IMR-90 (cell line): Measurements from ENCODE around the gene GNG12. TPM values are rescaled to one million over a fixed set of nuclear protein-coding genes. Genes with fewer than 3 reads are reported as not detected.

Experiments used
- ATAC-seq: fragments of 200-7000 bp; cut with Tn5 transposase; 2 replicates; pipeline ENCODE4 v1.9.1; 2020; ENCODE audit warnings: low read depth, mild to moderate bottlenecking, moderate library complexity
- BruUV-seq: library from RNA; stranded (reverse); fragments of 400-500 nt; replicated peaks from 2 replicates; lab custom pipeline; 2021; lab: Mats Ljungman, UMichigan
- CTCF ChIA-PET: fragments of 300-600 bp; formaldehyde crosslinking; extraction: SDS; loops from one replicate; lab custom pipeline; 2021; ENCODE audit warnings: antibody characterized with exemption; lab: Yijun Ruan, JAX
- POLR2A ChIA-PET: fragments of 300-600 bp; sonication (Branson Sonifier 250); formaldehyde crosslinking; loops from one replicate; lab custom pipeline; 2022; ENCODE audit warnings: antibody characterized with exemption; ENCODE audit not compliant: unreplicated experiment; lab: Charles Lee
- DNase-seq: peaks from one replicate; pipeline ENCODE4 v3.0.0; 2013
- H2AFZ ChIP-seq: replicated peaks from 2 replicates; pipeline ENCODE3; 2013; ENCODE audit warnings: low read length, mild to moderate bottlenecking; ENCODE audit not compliant: poor library complexity
- H2AK5ac ChIP-seq: 2 replicates; pipeline ENCODE4 v1.6.1; 2013; ENCODE audit warnings: low read depth, low read length, inconsistent platforms
- H2AK9ac ChIP-seq: replicated peaks from 2 replicates; pipeline ENCODE3; 2013; ENCODE audit warnings: mild to moderate bottlenecking, low read depth, low read length, moderate library complexity; ENCODE audit not compliant: poor library complexity
- H2BK120ac ChIP-seq: 2 replicates; pipeline ENCODE4 v1.6.1; 2013; ENCODE audit warnings: low read depth, low read length, inconsistent platforms
- H2BK15ac ChIP-seq: 3 replicates; pipeline ENCODE4 v1.6.1; 2013; ENCODE audit warnings: low read depth, low read length, inconsistent platforms
- H2BK20ac ChIP-seq: 2 replicates; pipeline ENCODE4 v1.6.1; 2013; ENCODE audit warnings: low read depth, mild to moderate bottlenecking, inconsistent platforms, low read length, moderate library complexity
- H2BK5ac ChIP-seq: 2 replicates; pipeline ENCODE4 v1.6.1; 2013; ENCODE audit warnings: mild to moderate bottlenecking, low read depth, low read length, inconsistent platforms; ENCODE audit not compliant: poor library complexity, severe bottlenecking
- H3K14ac ChIP-seq: replicated peaks from 2 replicates; pipeline ENCODE4 v1.6.1; 2013; ENCODE audit warnings: low read depth, low read length, inconsistent platforms
- H3K18ac ChIP-seq: 2 replicates; pipeline ENCODE4 v1.6.1; 2013; ENCODE audit warnings: low read depth, low read length, control low read depth
- H3K23ac ChIP-seq: 2 replicates; pipeline ENCODE4 v1.6.1; 2013; ENCODE audit warnings: low read depth, low read length, inconsistent platforms
- H3K27ac ChIP-seq: 2 replicates; pipeline ENCODE4 v1.5.1; 2013; ENCODE audit warnings: mild to moderate bottlenecking, control low read depth, low read length; ENCODE audit not compliant: insufficient read depth
- H3K27me3 ChIP-seq: 2 replicates; pipeline ENCODE4 v1.6.1; 2013; ENCODE audit warnings: low read length; ENCODE audit not compliant: control insufficient read depth, insufficient read depth
- H3K36me3 ChIP-seq: 2 replicates; pipeline ENCODE4 v1.6.1; 2013; ENCODE audit warnings: low read length, mixed read lengths; ENCODE audit not compliant: control insufficient read depth, insufficient read depth
- H3K4ac ChIP-seq: 2 replicates; pipeline ENCODE4 v1.6.1; 2013; ENCODE audit warnings: low read depth, low read length, inconsistent platforms
- H3K4me1 ChIP-seq: 2 replicates; pipeline ENCODE4 v1.6.1; 2013; ENCODE audit warnings: low read length, mixed read lengths; ENCODE audit not compliant: control insufficient read depth, insufficient read depth
- H3K4me2 ChIP-seq: 2 replicates; pipeline ENCODE4 v1.6.1; 2013; ENCODE audit warnings: low read depth, mild to moderate bottlenecking, control low read depth, low read length, moderate library complexity
- H3K4me3 ChIP-seq: 2 replicates; pipeline ENCODE4 v1.5.1; 2013; ENCODE audit warnings: low read depth, mild to moderate bottlenecking, control low read depth, low read length, moderate library complexity; ENCODE audit not compliant: insufficient read depth
- H3K56ac ChIP-seq: 2 replicates; pipeline ENCODE4 v1.6.1; 2013; ENCODE audit warnings: low read length, inconsistent platforms; ENCODE audit not compliant: insufficient read depth; ENCODE audit errors: extremely low read depth
- H3K79me1 ChIP-seq, 2 experiments: 2 replicates each; pipeline ENCODE4 v1.6.1; 2013; ENCODE audit warnings: low read length in 2 of 2, inconsistent platforms in 1 of 2, low read depth in 1 of 2
- H3K9ac ChIP-seq: 2 replicates; pipeline ENCODE4 v1.6.1; 2013; ENCODE audit warnings: low read depth, low read length, control low read depth
- H3K9me1 ChIP-seq: 2 replicates; pipeline ENCODE4 v1.6.1; 2013; ENCODE audit warnings: low read length, inconsistent platforms; ENCODE audit not compliant: insufficient read depth
- H3K9me3 ChIP-seq: 2 replicates; pipeline ENCODE4 v1.6.1; 2013; ENCODE audit warnings: low read length; ENCODE audit not compliant: control insufficient read depth, insufficient read depth
- H4K20me1 ChIP-seq: 2 replicates; pipeline ENCODE4 v1.6.1; 2013; ENCODE audit warnings: low read length, inconsistent platforms; ENCODE audit not compliant: insufficient read depth
- H4K5ac ChIP-seq: 2 replicates; pipeline ENCODE4 v1.6.1; 2013; ENCODE audit warnings: mild to moderate bottlenecking, low read depth, low read length, control low read depth
- H4K8ac ChIP-seq, 2 experiments: 2 replicates each; pipeline ENCODE4 v1.6.1; 2013; ENCODE audit warnings: low read depth in 2 of 2, low read length in 2 of 2, control low read depth in 1 of 2, inconsistent platforms in 1 of 2
- H4K91ac ChIP-seq: 2 replicates; pipeline ENCODE4 v1.6.1; 2013; ENCODE audit warnings: low read depth, low read length, inconsistent platforms; ENCODE audit not compliant: insufficient read depth
- CTCF ChIP-seq: conservative IDR thresholded peaks from 2 replicates; pipeline ENCODE4 v1.5.1; 2012; ENCODE audit warnings: mild to moderate bottlenecking, low read depth, low read length, improper control_type of control experiment
- ELK1 ChIP-seq: fragments of 150-350 bp; IDR thresholded peaks from 2 replicates; pipeline ENCODE4 v1.6.1; 2016; ENCODE audit warnings: low read depth, mild to moderate bottlenecking, low read length, moderate library complexity, borderline replicate concordance
- NFE2L2 ChIP-seq: fragments of 150-350 bp; IDR thresholded peaks from 2 replicates; pipeline ENCODE4 v1.6.1; 2016; ENCODE audit warnings: low read depth, mild to moderate bottlenecking, low read length
- RCOR1 ChIP-seq: IDR thresholded peaks from 2 replicates; pipeline ENCODE4 v1.6.1; 2012; ENCODE audit warnings: mild to moderate bottlenecking, low read length, improper control_type of control experiment; ENCODE audit not compliant: insufficient replicate concordance
- WGBS, 2 experiments: methylation state at CpG; one replicate each; pipeline versions ENCODE4 v1.1.5 to v1.1.7; 2013; ENCODE audit warnings: missing lambda C conversion rate in 2 of 2; ENCODE audit not compliant: insufficient read length in 1 of 2; ENCODE audit errors: extremely low coverage in 2 of 2; 5-methylcytosine and 5-hydroxymethylcytosine counted together
- dilution Hi-C: fragments of 300-500 bp; cut with HindIII; formaldehyde crosslinking; loops from one replicate; pipeline ENCODE4 v1.14.3; 2018; ENCODE audit warnings: low sequenced_read_pairs; ENCODE audit not compliant: unreplicated experiment
- in situ Hi-C: fragments of 300-500 bp; cut with MboI; formaldehyde crosslinking; loops from 3 replicates; pipeline ENCODE4 v1.14.3; 2019; ENCODE audit warnings: low sequenced_read_pairs, inconsistent platforms, mixed read lengths
- intact Hi-C: fragments of 100-400 bp; cut with micrococcal nuclease; formaldehyde crosslinking; loops from 2 replicates; pipeline ENCODE4 v1.10.0; 2022
- polyA plus RNA-seq, 3 experiments: library from polyadenylated mRNA; depleted of rRNA; stranded (reverse); fragments of >200 nt; gene quantifications; 2 replicates each; pipeline ENCODE4 v1.2.3, GENCODE V29; 2012; ENCODE audit warnings: low replicate concordance in 1 of 3
- total RNA-seq: library from RNA; depleted of rRNA; stranded (reverse); fragments of >200 nt; gene quantifications from 2 replicates; pipeline ENCODE4 v1.2.3, GENCODE V29; 2012

Gene GNG12
- total and polyA plus RNA-seq, 2 of the 4 experiments (the other 2 are of a cell fraction), result 92.3 to 132 TPM

- Histone ChIP-seq H2BK120ac (peak overlapping the region; percentile 10; the same call in 1 of the 2 replicates), H3K4me1 (peaks cover 18% of the 10 kb centered on the region), H3K27me3 (no peaks in the 10 kb centered on the region), H3K4me2 (no peak overlapping the region), H2AFZ (no peak overlapping the region), H3K36me3 (no peaks in the 10 kb centered on the region), H3K9me1 (peaks cover 25% of the 10 kb centered on the region), H3K4ac (peak overlapping the region; percentile 83), H2AK5ac (peak overlapping the region; percentile 17; the same call in 1 of the 2 replicates), H3K4me3 (no peak overlapping the region), H4K5ac (no peak overlapping the region), H3K56ac (no peak overlapping the region), H3K23ac (peak overlapping the region; percentile 67; the same call in 1 of the 2 replicates), H4K20me1 (peaks cover 33% of the 10 kb centered on the region; the same call in 1 of the 2 replicates), H2BK20ac (0 out of 2 replicates have a peak overlapping the region, but pooled peaks have one; percentile 34), H4K8ac (peak overlapping the region in 1 of 2 experiments; percentile 50; a peak in 1 of 4 replicates), H3K9me3 (no peaks in the 10 kb centered on the region), H4K91ac (no peak overlapping the region), H2BK5ac (peak overlapping the region; percentile 13), H3K18ac (peak overlapping the region; percentile 42; the same call in 1 of the 2 replicates), H3K9ac (no peak overlapping the region), H2BK15ac (no peak overlapping the region), H3K79me1 (peaks cover 20 to 73% of the 10 kb centered on the region in 2 experiments), H2AK9ac (no peak overlapping the region), H3K14ac (peak overlapping the region; percentile 48), H3K27ac (no peak overlapping the region)
- intact Hi-C loops, result no loop called here
- in situ Hi-C loops, result no loop called here
- dilution Hi-C loops, result no loop called here
- ChIA-PET POLR2A (no interaction called here), CTCF (interaction anchor here (1.1 kb wide), 1 partner anchor 20 kb away, joined by 5 read pairs; no protein-coding TSS in a partner anchor)
- no TSS peak for BruUV-seq
- ATAC-seq (peak; percentile 13), DNase-seq (peak; percentile 27)
- WGBS, 2 experiments, result no CpG with 5 or more reads among the region's 4 CpGs
- TF ChIP-seq RCOR1, result no peak
- TF ChIP-seq ELK1, result no peak
- no peak for TF ChIP-seq CTCF
- TF ChIP-seq NFE2L2, result no peak
These were observed 47.2 kb downstream of the GNG12 start for GRCh38 chr1:67785847-67786753.
